ENCODE measurements around the gene ZNF90. TPM values are rescaled to one million over a fixed set of nuclear protein-coding genes. Genes with fewer than 3 reads are reported as not detected.
"Not testable (repeated sequence)": the region's sequence is repeated elsewhere in the genome, so short reads cannot be mapped to it uniquely, and the experiment has no call there.

The ZNF90 gene
- polyA plus RNA-seq, 2 donors, result 1.0 to 2.3 TPM

- H3K27ac ChIP-seq (ENCODE audit: low read depth in 2 of 2, low read length in 1 of 2); H3K4me3 ChIP-seq (ENCODE audit: low read depth in 1 of 2, low read length in 2 of 2); H3K9me3 ChIP-seq (ENCODE audit: control insufficient read depth in 2 of 2, insufficient read depth in 1 of 2, low read depth in 1 of 2, low read length in 1 of 2); H3K36me3 ChIP-seq (ENCODE audit: control insufficient read depth in 2 of 2, insufficient read depth in 2 of 2, low read length in 1 of 2); H3K4me1 ChIP-seq (ENCODE audit: control insufficient read depth in 2 of 2, insufficient read depth in 2 of 2, low read length in 1 of 2); H3K27me3 ChIP-seq (ENCODE audit: control insufficient read depth in 1 of 2, insufficient read depth in 2 of 2, low read length in 2 of 2): not testable (repeated sequence)
- WGBS, 2 donors, result 71 to 74% methylated on average over 7 of the region's 7 CpGs
These were observed 5.1 kb downstream of the ZNF90 start for GRCh38 chr19:20082876-20083275.

- Histone ChIP-seq H3K4me3 (ENCODE audit: low read depth in 1 of 2, low read length in 2 of 2) (no peak overlapping the region), H3K27ac (ENCODE audit: low read depth in 2 of 2, low read length in 1 of 2) (no peak overlapping the region), H3K9me3 (ENCODE audit: control insufficient read depth in 2 of 2, insufficient read depth in 1 of 2, low read depth in 1 of 2, low read length in 1 of 2) (peaks cover 0 to 13% of the 10 kb centered on the region in 2 donors), H3K36me3 (ENCODE audit: control insufficient read depth in 2 of 2, insufficient read depth in 2 of 2, low read length in 1 of 2) (peaks cover 3 to 7% of the 10 kb centered on the region in 2 donors), H3K4me1 (ENCODE audit: control insufficient read depth in 2 of 2, insufficient read depth in 2 of 2, low read length in 1 of 2) (no peaks in the 10 kb centered on the region), H3K27me3 (ENCODE audit: control insufficient read depth in 1 of 2, insufficient read depth in 2 of 2, low read length in 2 of 2) (no peaks in the 10 kb centered on the region)
- 92% methylated on average over 3 of the region's 3 CpGs for WGBS, 2 donors
These were observed 24.3 kb downstream of the ZNF90 start for GRCh38 chr19:20102097-20102496.

- H3K27me3 ChIP-seq (ENCODE audit: control insufficient read depth in 1 of 2, insufficient read depth in 2 of 2, low read length in 2 of 2), result no peaks in the 10 kb centered on the region
- no peaks in the 10 kb centered on the region for H3K4me1 ChIP-seq (ENCODE audit: control insufficient read depth in 2 of 2, insufficient read depth in 2 of 2, low read length in 1 of 2)
- no peak overlapping the region for H3K27ac ChIP-seq (ENCODE audit: low read depth in 2 of 2, low read length in 1 of 2)
- H3K36me3 ChIP-seq (ENCODE audit: control insufficient read depth in 2 of 2, insufficient read depth in 2 of 2, low read length in 1 of 2), result peaks cover 4 to 9% of the 10 kb centered on the region in 2 donors
- no peak overlapping the region for H3K4me3 ChIP-seq (ENCODE audit: low read depth in 1 of 2, low read length in 2 of 2)
- peaks cover 0 to 13% of the 10 kb centered on the region in 2 donors for H3K9me3 ChIP-seq (ENCODE audit: control insufficient read depth in 2 of 2, insufficient read depth in 1 of 2, low read depth in 1 of 2, low read length in 1 of 2)
- WGBS, 2 donors, result 84 to 86% methylated on average over 5 of the region's 5 CpGs
These were observed 25.4 kb downstream of the ZNF90 start for GRCh38 chr19:20103091-20103740.

- no peaks in the 10 kb centered on the region for H3K4me1 ChIP-seq (ENCODE audit: control insufficient read depth in 2 of 2, insufficient read depth in 2 of 2, low read length in 1 of 2)
- 78 to 96% methylated on average over 3 of the region's 3 CpGs for WGBS, 2 donors
- H3K9me3 ChIP-seq (ENCODE audit: control insufficient read depth in 2 of 2, insufficient read depth in 1 of 2, low read depth in 1 of 2, low read length in 1 of 2), result peaks cover 3 to 15% of the 10 kb centered on the region in 2 donors
- no peaks in the 10 kb centered on the region for H3K27me3 ChIP-seq (ENCODE audit: control insufficient read depth in 1 of 2, insufficient read depth in 2 of 2, low read length in 2 of 2)
- no peak overlapping the region for H3K4me3 ChIP-seq (ENCODE audit: low read depth in 1 of 2, low read length in 2 of 2)
- H3K36me3 ChIP-seq (ENCODE audit: control insufficient read depth in 2 of 2, insufficient read depth in 2 of 2, low read length in 1 of 2), result peaks cover 4 to 5% of the 10 kb centered on the region in 2 donors
- H3K27ac ChIP-seq (ENCODE audit: low read depth in 2 of 2, low read length in 1 of 2), result no peak overlapping the region
These were observed 29.5 kb downstream of the ZNF90 start for GRCh38 chr19:20107301-20107700.

- WGBS, 2 donors, result 94 to 96% methylated on average over 6 of the region's 6 CpGs
- H3K36me3 ChIP-seq (ENCODE audit: control insufficient read depth in 2 of 2, insufficient read depth in 2 of 2, low read length in 1 of 2), result not testable (repeated sequence)
These were observed 40.5 kb downstream of the ZNF90 start for GRCh38 chr19:20118064-20118839.

GRCh38 chr19:20124879-20125278 lies 47.1 kb downstream of the ZNF90 start:
- WGBS, 2 donors, result 98% methylated on average over 23 of the region's 23 CpGs
- peaks cover 13 to 21% of the 10 kb centered on the region in 2 donors for H3K9me3 ChIP-seq (ENCODE audit: control insufficient read depth in 2 of 2, insufficient read depth in 1 of 2, low read depth in 1 of 2, low read length in 1 of 2)
- no peaks in the 10 kb centered on the region for H3K27me3 ChIP-seq (ENCODE audit: control insufficient read depth in 1 of 2, insufficient read depth in 2 of 2, low read length in 2 of 2)
- no peak overlapping the region for H3K27ac ChIP-seq (ENCODE audit: low read depth in 2 of 2, low read length in 1 of 2)
- H3K4me1 ChIP-seq (ENCODE audit: control insufficient read depth in 2 of 2, insufficient read depth in 2 of 2, low read length in 1 of 2), result no peaks in the 10 kb centered on the region
- no peaks in the 10 kb centered on the region for H3K36me3 ChIP-seq (ENCODE audit: control insufficient read depth in 2 of 2, insufficient read depth in 2 of 2, low read length in 1 of 2)
- no peak overlapping the region for H3K4me3 ChIP-seq (ENCODE audit: low read depth in 1 of 2, low read length in 2 of 2)

More at GRCh38 chr19:20118064-20118839, 40.5 kb downstream of the ZNF90 start:
- H3K27me3 ChIP-seq (ENCODE audit: control insufficient read depth in 1 of 2, insufficient read depth in 2 of 2, low read length in 2 of 2); H3K4me3 ChIP-seq (ENCODE audit: low read depth in 1 of 2, low read length in 2 of 2); H3K4me1 ChIP-seq (ENCODE audit: control insufficient read depth in 2 of 2, insufficient read depth in 2 of 2, low read length in 1 of 2); H3K27ac ChIP-seq (ENCODE audit: low read depth in 2 of 2, low read length in 1 of 2): not testable (repeated sequence)
- H3K9me3 ChIP-seq (ENCODE audit: control insufficient read depth in 2 of 2, insufficient read depth in 1 of 2, low read depth in 1 of 2, low read length in 1 of 2), result peaks cover 14 to 22% of the 10 kb centered on the region in 2 donors

- H3K4me1 ChIP-seq (ENCODE audit: control insufficient read depth in 2 of 2, insufficient read depth in 2 of 2, low read length in 1 of 2); H3K9me3 ChIP-seq (ENCODE audit: control insufficient read depth in 2 of 2, insufficient read depth in 1 of 2, low read depth in 1 of 2, low read length in 1 of 2); H3K4me3 ChIP-seq (ENCODE audit: low read depth in 1 of 2, low read length in 2 of 2); H3K27me3 ChIP-seq (ENCODE audit: control insufficient read depth in 1 of 2, insufficient read depth in 2 of 2, low read length in 2 of 2); H3K27ac ChIP-seq (ENCODE audit: low read depth in 2 of 2, low read length in 1 of 2); H3K36me3 ChIP-seq (ENCODE audit: control insufficient read depth in 2 of 2, insufficient read depth in 2 of 2, low read length in 1 of 2): not testable (repeated sequence)
- WGBS, 2 donors, result 85 to 88% methylated on average over 2 of the region's 2 CpGs
These were observed 55.1 kb downstream of the ZNF90 start for GRCh38 chr19:20132933-20133332.

GRCh38 chr19:20137714-20138113 lies 59.9 kb downstream of the ZNF90 start:
- not testable (repeated sequence) for H3K9me3 ChIP-seq (ENCODE audit: control insufficient read depth in 2 of 2, insufficient read depth in 1 of 2, low read depth in 1 of 2, low read length in 1 of 2); H3K27me3 ChIP-seq (ENCODE audit: control insufficient read depth in 1 of 2, insufficient read depth in 2 of 2, low read length in 2 of 2); H3K36me3 ChIP-seq (ENCODE audit: control insufficient read depth in 2 of 2, insufficient read depth in 2 of 2, low read length in 1 of 2); H3K27ac ChIP-seq (ENCODE audit: low read depth in 2 of 2, low read length in 1 of 2); H3K4me1 ChIP-seq (ENCODE audit: control insufficient read depth in 2 of 2, insufficient read depth in 2 of 2, low read length in 1 of 2); H3K4me3 ChIP-seq (ENCODE audit: low read depth in 1 of 2, low read length in 2 of 2)
- WGBS, 2 donors, result 97 to 99% methylated on average over 21 to 27 of the region's 29 CpGs

GRCh38 chr19:20151617-20152145 lies 73.9 kb downstream of the ZNF90 start:
- Histone ChIP-seq H3K4me1 (ENCODE audit: control insufficient read depth in 2 of 2, insufficient read depth in 2 of 2, low read length in 1 of 2) (no peaks in the 10 kb centered on the region), H3K27me3 (ENCODE audit: control insufficient read depth in 1 of 2, insufficient read depth in 2 of 2, low read length in 2 of 2) (no peaks in the 10 kb centered on the region), H3K27ac (ENCODE audit: low read depth in 2 of 2, low read length in 1 of 2) (no peak overlapping the region), H3K9me3 (ENCODE audit: control insufficient read depth in 2 of 2, insufficient read depth in 1 of 2, low read depth in 1 of 2, low read length in 1 of 2) (peaks cover 0 to 4% of the 10 kb centered on the region in 2 donors), H3K36me3 (ENCODE audit: control insufficient read depth in 2 of 2, insufficient read depth in 2 of 2, low read length in 1 of 2) (no peaks in the 10 kb centered on the region), H3K4me3 (ENCODE audit: low read depth in 1 of 2, low read length in 2 of 2) (no peak overlapping the region)
- 78 to 82% methylated on average over 12 of the region's 12 CpGs for WGBS, 2 donors
